HCT116 (cell line): ENCODE results near the gene CDKN1C. TPM values are rescaled to one million over a fixed set of nuclear protein-coding genes. Genes with fewer than 3 reads are reported as not detected.

Source experiments
- ATAC-seq: fragments of 200-7000 bp; cut with Tn5 transposase; 2 replicates; pipeline ENCODE4 v1.9.1; 2020; ENCODE audit warnings: mild to moderate bottlenecking, moderate library complexity
- BruUV-seq: library from RNA; stranded (reverse); fragments of 400-500 nt; replicated peaks from 2 replicates; lab custom pipeline; 2021; lab: Mats Ljungman, UMichigan
- CTCF ChIA-PET: fragments of 300-600 bp; sonication (Branson Sonifier 250); formaldehyde crosslinking; loops from one replicate; lab custom pipeline; 2021; ENCODE audit warnings: antibody characterized with exemption; lab: Charles Lee
- POLR2A ChIA-PET: fragments of 300-600, 350-600 bp; sonication (Branson Sonifier 250); formaldehyde crosslinking; loops from one replicate; lab custom pipeline; 2021; ENCODE audit warnings: antibody characterized with exemption; lab: Charles Lee
- RAD21 ChIA-PET, 2 experiments: fragments of 300-600 bp; sonication (Branson Sonifier 250); formaldehyde crosslinking; loops; one replicate each; lab custom pipeline; 2023; ENCODE audit warnings: low total read pairs in 2 of 2; ENCODE audit not compliant: uncharacterized antibody in 2 of 2, unreplicated experiment in 2 of 2, low non-redundant PET in 1 of 2; lab: Charles Lee
- DNase-seq: peaks from one replicate; pipeline ENCODE4 v3.0.0-alpha.2; 2010; ENCODE audit warnings: low read depth, low spot score
- H2AFZ ChIP-seq: fragments of 200-600 bp; shearing (Covaris generic), sonication (generic); 2 replicates; pipeline ENCODE4 v1.6.1; 2017; ENCODE audit warnings: low read depth, mixed run types, mixed read lengths, antibody characterized with exemption, low read length; ENCODE audit not compliant: poor library complexity, severe bottlenecking
- H3K27ac ChIP-seq: 2 replicates; pipeline ENCODE4 v1.5.1; 2012; ENCODE audit warnings: low read depth, low read length
- H3K27me3 ChIP-seq: fragments of 200-600 bp; sonication (generic); 2 replicates; pipeline ENCODE4 v1.6.1; 2016; ENCODE audit warnings: mixed run types, low read length, mixed read lengths; ENCODE audit not compliant: insufficient read depth
- H3K36me3 ChIP-seq, 2 experiments: fragments of 200-500 bp in 1 of 2; fragments of 200-600 bp in 1 of 2; sonication (Bioruptor generic) in 1 of 2; sonication (generic) in 1 of 2; 2 replicates each; pipeline versions ENCODE4 v1.5.1 to v1.6.1; 2014 to 2016; ENCODE audit warnings: low read length in 2 of 2, inconsistent platforms in 1 of 2, mixed read lengths in 1 of 2, mixed run types in 1 of 2; ENCODE audit not compliant: insufficient read depth in 2 of 2, control insufficient read depth in 1 of 2
- H3K4me1 ChIP-seq, 2 experiments: fragments of 200-600 bp in 1 of 2; sonication (generic) in 1 of 2; 2 replicates each; pipeline versions ENCODE4 v1.5.1 to v1.6.1; 2012 to 2017; ENCODE audit warnings: low read length in 2 of 2, inconsistent platforms in 1 of 2, mild to moderate bottlenecking in 1 of 2, mixed read lengths in 1 of 2, mixed run types in 1 of 2, moderate library complexity in 1 of 2; ENCODE audit not compliant: insufficient read depth in 2 of 2, control insufficient read depth in 1 of 2
- H3K4me2 ChIP-seq: fragments of 200-600 bp; sonication (generic); 2 replicates; pipeline ENCODE4 v1.6.1; 2017; ENCODE audit warnings: mixed run types, low read length, mixed read lengths
- H3K4me3 ChIP-seq, 2 experiments: fragments of 200-600 bp in 1 of 2; sonication (generic) in 1 of 2; replicated peaks in 1 of 2; 2 replicates each; pipeline ENCODE4 v1.5.1; 2011 to 2016; ENCODE audit warnings: low read length in 2 of 2, control low read depth in 1 of 2, low read depth in 1 of 2, mild to moderate bottlenecking in 1 of 2, mixed read lengths in 1 of 2, mixed run types in 1 of 2
- H3K79me2 ChIP-seq: fragments of 200-600 bp; sonication (generic); 2 replicates; pipeline ENCODE4 v1.6.1; 2017; ENCODE audit warnings: mild to moderate bottlenecking, mixed run types, low read length, moderate library complexity, mixed read lengths; ENCODE audit not compliant: insufficient read depth
- H3K9ac ChIP-seq: fragments of 200-600 bp; sonication (generic); 2 replicates; pipeline ENCODE4 v1.6.1; 2016; ENCODE audit warnings: low read length, mixed read lengths
- H3K9me2 ChIP-seq: fragments of 200-600 bp; sonication (generic), shearing (Covaris generic); 2 replicates; pipeline ENCODE4 v1.6.1; 2017; ENCODE audit warnings: mixed run types, mild to moderate bottlenecking, moderate library complexity; ENCODE audit not compliant: insufficient read depth
- H3K9me3 ChIP-seq, 2 experiments: fragments of 200-500 bp in 1 of 2; fragments of 200-600 bp in 1 of 2; sonication (Bioruptor generic) in 1 of 2; sonication (generic) in 1 of 2; 2 replicates each; pipeline ENCODE4 v1.6.1; 2014 to 2017; ENCODE audit warnings: low read length in 2 of 2, mixed read lengths in 2 of 2, inconsistent platforms in 1 of 2, low read depth in 1 of 2, mild to moderate bottlenecking in 1 of 2, mixed run types in 1 of 2, moderate library complexity in 1 of 2; ENCODE audit not compliant: control insufficient read depth in 1 of 2, insufficient read depth in 1 of 2
- H4K20me1 ChIP-seq: fragments of 200-600 bp; sonication (generic), shearing (Covaris generic); 2 replicates; pipeline ENCODE4 v1.6.1; 2017; ENCODE audit warnings: mixed run types, mild to moderate bottlenecking, moderate library complexity; ENCODE audit not compliant: insufficient read depth
- EGR1 ChIP-seq: IDR thresholded peaks from 2 replicates; pipeline ENCODE4 v1.6.1; 2012; ENCODE audit warnings: low read depth
- EZH2phosphoT487 ChIP-seq: fragments of 200-600 bp; IDR thresholded peaks from 2 replicates; pipeline ENCODE4 v1.6.1; 2018; ENCODE audit warnings: antibody characterized with exemption, borderline replicate concordance
- JUND ChIP-seq: IDR thresholded peaks from 2 replicates; pipeline ENCODE4 v1.6.1; 2012
- POLR2A ChIP-seq: IDR thresholded peaks from 2 replicates; pipeline ENCODE4 v1.7.0; 2011; ENCODE audit warnings: borderline replicate concordance; ENCODE audit not compliant: insufficient read depth, insufficient read length; ENCODE audit errors: extremely low read depth
- SRF ChIP-seq: IDR thresholded peaks from 2 replicates; pipeline ENCODE4 v1.6.1; 2012; ENCODE audit warnings: low read depth
- ZNF274 ChIP-seq: fragments of 200-500 bp; sonication (Bioruptor generic); IDR thresholded peaks from 2 replicates; pipeline ENCODE4 v1.6.1; 2014; ENCODE audit warnings: mild to moderate bottlenecking, low read depth, low read length, inconsistent platforms
- intact Hi-C: fragments of 100-400 bp; cut with micrococcal nuclease; formaldehyde crosslinking; loops from 2 replicates; pipeline ENCODE4 v1.10.0; 2022
- total RNA-seq: library from RNA; stranded (reverse); gene quantifications from one replicate; pipeline ENCODE4 v1.2.1, GENCODE V29; 2021; ENCODE audit not compliant: unreplicated experiment
- TF ChIP-seq, protein P1 (sequence below), 3 experiments: fragments of 200-600 bp in 1 of 3; sonication (generic) in 1 of 3; IDR thresholded peaks in 2 of 3; conservative IDR thresholded peaks in 1 of 3; 2 replicates each; pipeline ENCODE4 v1.5.1; 2012 to 2017; ENCODE audit warnings: low read depth in 2 of 3, low read length in 2 of 3, antibody characterized with exemption in 1 of 3, borderline replicate concordance in 1 of 3, control low read depth in 1 of 3, mild to moderate bottlenecking in 1 of 3, mixed read lengths in 1 of 3, mixed run types in 1 of 3, moderate library complexity in 1 of 3; ENCODE audit not compliant: insufficient read depth in 1 of 3

Gene CDKN1C
- total RNA-seq, 1 experiment from 2014 or later: 24.0 TPM

DNA sequence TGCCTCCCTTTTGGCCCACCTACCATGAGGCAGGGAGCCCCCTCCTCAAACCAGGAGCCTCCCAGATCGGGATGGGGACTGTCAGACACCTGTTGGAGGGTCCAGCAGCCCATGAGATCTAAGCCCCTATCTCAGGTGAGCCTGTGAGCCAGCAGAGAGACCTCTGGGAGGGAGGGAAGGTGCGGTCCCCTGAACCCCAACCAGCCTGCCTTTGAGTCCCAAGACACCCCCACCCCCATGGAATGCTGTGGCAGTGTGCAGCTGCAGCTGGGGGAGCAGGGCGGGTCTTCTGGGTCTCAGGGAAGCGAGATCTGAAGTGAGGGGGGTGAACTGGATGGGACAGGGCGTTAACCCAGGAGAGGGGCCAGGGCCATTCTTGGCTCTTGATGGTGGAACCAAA, 1.4 kb upstream of the CDKN1C start:
- TF ChIP-seq ZNF274: no peak
- TF ChIP-seq, protein P1, sequence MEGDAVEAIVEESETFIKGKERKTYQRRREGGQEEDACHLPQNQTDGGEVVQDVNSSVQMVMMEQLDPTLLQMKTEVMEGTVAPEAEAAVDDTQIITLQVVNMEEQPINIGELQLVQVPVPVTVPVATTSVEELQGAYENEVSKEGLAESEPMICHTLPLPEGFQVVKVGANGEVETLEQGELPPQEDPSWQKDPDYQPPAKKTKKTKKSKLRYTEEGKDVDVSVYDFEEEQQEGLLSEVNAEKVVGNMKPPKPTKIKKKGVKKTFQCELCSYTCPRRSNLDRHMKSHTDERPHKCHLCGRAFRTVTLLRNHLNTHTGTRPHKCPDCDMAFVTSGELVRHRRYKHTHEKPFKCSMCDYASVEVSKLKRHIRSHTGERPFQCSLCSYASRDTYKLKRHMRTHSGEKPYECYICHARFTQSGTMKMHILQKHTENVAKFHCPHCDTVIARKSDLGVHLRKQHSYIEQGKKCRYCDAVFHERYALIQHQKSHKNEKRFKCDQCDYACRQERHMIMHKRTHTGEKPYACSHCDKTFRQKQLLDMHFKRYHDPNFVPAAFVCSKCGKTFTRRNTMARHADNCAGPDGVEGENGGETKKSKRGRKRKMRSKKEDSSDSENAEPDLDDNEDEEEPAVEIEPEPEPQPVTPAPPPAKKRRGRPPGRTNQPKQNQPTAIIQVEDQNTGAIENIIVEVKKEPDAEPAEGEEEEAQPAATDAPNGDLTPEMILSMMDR (IDR thresholded peaks at IDR 0.05 in 2 of 3, conservative IDR thresholded peaks at IDR 0.05 in 1 of 3; ENCODE audit: borderline replicate concordance in 1 of 3, insufficient read depth in 1 of 3, low read depth in 2 of 3, low read length in 2 of 3): no peak
- TF ChIP-seq, all 23 proteins: peak for 0
- BruUV-seq: no TSS peak
- intact Hi-C loops: no loop called here
- Histone ChIP-seq H3K79me2 (no peaks in the 10 kb centered on the region), H3K9me2 (no peaks in the 10 kb centered on the region), H4K20me1 (no peaks in the 10 kb centered on the region), H3K4me3 (no peak overlapping the region), H3K9me3 (no peaks in the 10 kb centered on the region), H3K27me3 (no peaks in the 10 kb centered on the region), H3K27ac (peak overlapping the region; percentile 10; the same call in 1 of the 2 replicates), H3K4me2 (no peak overlapping the region), H3K4me1 (peaks cover 23 to 50% of the 10 kb centered on the region in 2 experiments), H3K36me3 (no peaks in the 10 kb centered on the region), H3K9ac (no peak overlapping the region), H2AFZ (no peak overlapping the region)
- ChIA-PET CTCF (interaction anchor here (1.3 to 13.7 kb wide), 3 partner anchors 16 to 354 kb away, joined by 4 to 337 read pairs (median 5); partner anchors contain the start of gene PHLDA2), POLR2A (interaction anchor here (3.0 kb wide), 1 partner anchor 353 kb away, joined by 20 read pairs; no protein-coding TSS in a partner anchor), RAD21 (interaction anchor here (2.2 to 6.4 kb wide), 2 partner anchors 354 kb away, joined by 29 to 85 read pairs; no protein-coding TSS in a partner anchor)
- no peak for ATAC-seq
- no peak for DNase-seq

DNA sequence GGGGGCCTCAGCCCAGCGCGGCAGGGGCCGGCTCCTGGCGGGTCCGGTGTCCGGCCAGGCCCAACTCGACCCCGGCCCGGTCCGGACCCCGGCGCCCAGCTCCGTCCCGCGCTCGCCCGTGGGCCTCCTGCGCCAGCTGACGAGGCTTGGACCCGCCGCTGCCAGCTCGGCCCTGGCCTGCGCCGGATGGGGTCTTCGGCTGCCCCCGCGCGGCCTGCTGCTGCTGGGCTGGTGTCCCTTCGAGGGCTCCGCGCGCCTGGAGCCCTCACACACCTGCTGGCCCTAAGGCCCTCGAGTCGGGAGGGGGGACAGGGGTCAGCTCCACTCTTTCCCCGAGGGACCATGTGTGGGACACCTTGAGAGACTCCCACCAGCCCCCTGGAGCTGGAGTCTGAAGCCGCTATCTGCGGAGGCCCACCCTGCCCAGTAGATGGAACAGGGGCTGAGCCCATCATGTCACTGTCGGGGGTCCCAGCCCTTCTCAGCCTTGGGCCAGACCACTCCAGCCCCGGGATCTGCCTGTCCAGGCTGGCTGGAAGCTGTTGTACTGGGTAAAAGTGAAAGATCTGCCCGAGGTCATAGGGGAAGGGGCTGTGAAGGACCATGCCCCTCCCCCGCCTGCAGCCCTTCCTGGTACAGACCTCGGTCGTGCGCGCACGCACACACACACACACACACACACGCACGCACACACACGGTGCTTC, 768 bp upstream of the CDKN1C start:
- ChIA-PET CTCF (interaction anchor here (13.7 kb wide), 1 partner anchor 353 kb away, joined by 337 read pairs; no protein-coding TSS in a partner anchor), RAD21 (no interaction called here), POLR2A (interaction anchor here (1.4 to 2.4 kb wide), 3 partner anchors 352 to 355 kb away, joined by 4 to 10 read pairs (median 4); no protein-coding TSS in a partner anchor)
- intact Hi-C loops: no loop called here
- Histone ChIP-seq H3K9me2 (no peaks in the 10 kb centered on the region), H2AFZ (no peak overlapping the region), H3K4me2 (no peak overlapping the region), H3K4me3 (no peak overlapping the region), H3K36me3 (no peaks in the 10 kb centered on the region), H3K27ac (peak overlapping the region; percentile 23; the same call in 1 of the 2 replicates), H4K20me1 (no peaks in the 10 kb centered on the region), H3K9ac (no peak overlapping the region), H3K27me3 (no peaks in the 10 kb centered on the region), H3K79me2 (no peaks in the 10 kb centered on the region), H3K4me1 (peaks cover 17 to 44% of the 10 kb centered on the region in 2 experiments), H3K9me3 (no peaks in the 10 kb centered on the region)
- TF ChIP-seq JUND: no peak
- TF ChIP-seq SRF: no peak
- no peak for TF ChIP-seq POLR2A
- no peak for TF ChIP-seq EGR1
- TF ChIP-seq EZH2phosphoT487: no peak
- BruUV-seq: no TSS peak
- ATAC-seq (no peak), DNase-seq (no peak)
